SK-MEL-5 (cell line): ENCODE measurements around the gene SAP30. TPM values are rescaled to one million over a fixed set of nuclear protein-coding genes. Genes with fewer than 3 reads are reported as not detected.

ENCODE experiments used
- DNase-seq: peaks from one replicate; pipeline ENCODE4 v3.0.0-alpha.2; 2016; ENCODE audit warnings: low read depth, low spot score
- in situ Hi-C: cut with HindIII; loops from 2 replicates; pipeline ENCODE4 v1.10.0; 2016; ENCODE audit warnings: low sequenced_read_pairs, high pct_unique_total_duplicates, low pct_unique_long_range_greater_than_20kb
- total RNA-seq: library from RNA; depleted of rRNA; stranded (reverse); fragments of >200 nt; shearing (Covaris generic); gene quantifications from 2 replicates; pipeline ENCODE4 v1.2.3, GENCODE V29; 2014

SAP30 gene
- total RNA-seq, 1 experiment from 2014 or later = 29.3 TPM

DNA sequence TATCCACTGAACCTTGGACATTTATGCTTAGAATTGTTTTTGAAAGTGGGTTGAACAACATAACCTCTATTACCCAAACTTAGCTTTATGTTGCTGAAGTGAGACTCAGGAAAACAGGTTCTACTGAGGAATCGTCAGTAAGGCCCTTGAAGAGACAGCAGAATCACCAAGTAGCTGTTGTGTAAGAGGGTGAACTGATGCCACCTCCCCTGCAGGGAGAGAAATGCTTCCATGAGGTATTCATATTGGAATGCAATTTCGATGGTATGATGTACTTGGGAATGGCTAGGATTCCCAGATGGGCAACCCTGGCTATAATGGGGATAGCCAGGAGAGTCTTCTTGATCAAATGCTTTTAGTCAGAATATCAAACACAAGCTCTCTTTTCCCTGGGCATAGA, 32.3 kb downstream of the SAP30 start:
- in situ Hi-C loops = no loop called here
- no peak for DNase-seq

DNA sequence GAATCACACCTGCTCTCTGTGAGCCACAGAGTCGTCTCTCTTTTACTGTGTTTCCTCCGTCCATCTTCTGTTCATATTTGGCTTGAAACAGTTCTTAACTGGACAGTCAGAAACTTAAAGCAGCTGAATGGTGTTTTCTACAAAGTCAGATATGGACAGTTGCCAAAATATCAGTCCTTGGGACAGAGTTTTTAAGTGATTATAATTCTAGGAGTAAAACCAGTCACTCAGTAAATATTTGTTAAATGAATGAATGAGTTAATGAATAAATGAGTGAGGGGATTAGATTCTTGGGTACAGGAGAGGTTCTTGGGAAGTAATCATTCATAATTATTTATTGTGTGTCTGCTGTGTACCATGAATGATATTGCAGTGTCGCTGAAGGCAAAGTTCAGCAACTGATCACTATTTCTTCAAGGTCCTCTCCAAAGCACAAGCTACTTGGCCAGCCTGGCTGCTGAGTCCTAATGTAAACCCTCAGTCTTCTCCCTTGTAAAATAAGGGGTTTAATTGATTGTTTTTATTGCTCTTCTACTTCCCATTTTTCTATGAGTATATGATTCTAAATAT, 33.6 kb downstream of the SAP30 start:
- in situ Hi-C loops = no loop called here

DNA sequence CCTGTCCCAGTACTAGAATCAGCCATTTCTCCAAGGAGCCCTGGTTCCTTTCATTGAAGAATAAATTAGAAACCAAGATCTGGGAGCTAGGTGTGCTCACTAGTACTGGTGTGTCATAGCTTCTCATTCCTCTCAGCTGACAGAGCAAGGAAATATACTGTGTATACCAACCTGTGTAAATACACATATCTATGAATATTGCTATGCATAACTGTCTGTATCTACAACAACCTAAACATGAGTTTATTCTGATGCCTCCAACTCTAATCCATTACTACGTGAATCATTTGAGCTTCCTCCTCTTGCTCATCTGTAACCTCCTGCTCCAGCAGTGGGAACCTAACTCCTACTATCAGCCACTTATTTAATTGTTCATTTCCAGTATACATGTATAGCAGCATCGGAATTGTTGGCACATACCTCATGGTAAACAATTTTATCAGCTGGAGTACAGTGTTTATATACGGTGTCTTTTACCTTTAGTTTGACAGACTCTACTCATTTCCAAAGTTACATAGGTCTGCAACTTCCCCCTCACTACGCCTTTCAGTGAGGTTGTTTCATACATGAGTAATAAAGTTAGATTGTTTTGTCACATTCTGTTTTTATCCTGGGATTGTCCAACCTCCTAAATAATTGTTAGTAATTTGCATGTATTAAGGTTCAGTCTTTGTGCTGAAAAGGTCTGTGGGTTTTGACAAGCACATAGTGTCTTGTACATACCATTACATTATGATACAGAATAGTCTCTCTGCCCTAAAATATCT, 35.3 kb downstream of the SAP30 start:
- in situ Hi-C loops = no loop called here
- no peak for DNase-seq

More for the DNA sequence above, 33.6 kb downstream of the SAP30 start:
- DNase-seq = no peak

DNA sequence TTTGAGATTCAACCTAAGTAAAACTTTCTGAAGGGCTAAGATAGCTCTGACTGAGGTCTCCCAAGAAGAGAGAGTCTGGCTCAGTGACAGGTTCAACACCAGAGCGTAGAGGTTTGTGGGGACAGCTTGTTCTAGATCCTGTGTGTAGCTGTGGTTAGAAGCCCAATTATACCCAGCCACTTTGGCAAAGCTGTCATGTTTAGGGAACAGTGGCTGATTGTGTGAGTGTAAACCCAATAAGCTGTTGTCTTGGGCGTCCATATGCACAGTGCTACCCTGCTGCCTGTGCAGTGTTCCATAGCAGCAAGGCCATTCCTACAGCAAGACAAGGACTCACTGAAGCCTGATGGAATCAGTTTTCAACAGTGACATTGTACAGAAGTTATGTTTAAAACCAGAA, 39.3 kb downstream of the SAP30 start:
- DNase-seq = peak; percentile 13
- in situ Hi-C loops = no loop called here

- in situ Hi-C loops = no loop called here
- DNase-seq = no peak
These were observed 40.4 kb downstream of the SAP30 start for GRCh38 chr4:173411106-173411693.

GRCh38 chr4:173413036-173413435, 42.3 kb downstream of the SAP30 start:
- DNase-seq = no peak
- in situ Hi-C loops = no loop called here

- in situ Hi-C loops = no loop called here
- no peak for DNase-seq
These were observed 43.7 kb downstream of the SAP30 start for GRCh38 chr4:173414456-173414855.

GRCh38 chr4:173415092-173415491, 44.3 kb downstream of the SAP30 start:
- DNase-seq = peak; percentile 97
- in situ Hi-C loops = no loop called here

- in situ Hi-C loops = no loop called here
- no peak for DNase-seq
These were observed 45.3 kb downstream of the SAP30 start for GRCh38 chr4:173415885-173416653.

GRCh38 chr4:173417833-173418232, 47.1 kb downstream of the SAP30 start:
- DNase-seq = no peak
- in situ Hi-C loops = no loop called here

GRCh38 chr4:173418639-173419038, 47.9 kb downstream of the SAP30 start:
- in situ Hi-C loops = no loop called here
- no peak for DNase-seq

- in situ Hi-C loops = no loop called here
- DNase-seq = peak; percentile 63
These were observed 49.6 kb downstream of the SAP30 start for GRCh38 chr4:173420324-173420752.

DNA sequence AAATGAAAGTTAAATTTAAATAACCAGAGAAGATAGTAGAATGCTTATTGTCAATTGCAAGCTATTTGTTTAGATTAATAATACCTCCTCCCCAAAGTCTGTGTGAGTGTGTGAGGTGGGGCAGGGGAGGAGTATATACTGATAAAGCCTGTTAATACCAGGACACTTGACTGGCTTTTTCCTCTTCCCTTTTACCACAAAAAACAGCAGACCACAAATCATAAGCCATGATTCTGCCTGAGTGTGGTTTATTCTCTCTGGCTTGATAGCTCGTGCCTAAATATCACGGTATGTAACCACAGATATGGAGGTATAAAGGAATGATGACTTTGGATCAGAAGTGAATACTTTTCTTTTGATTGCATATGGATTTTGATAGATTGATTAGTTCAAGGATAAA, 50.0 kb downstream of the SAP30 start:
- in situ Hi-C loops = no loop called here
- no peak for DNase-seq

- in situ Hi-C loops = no loop called here
- DNase-seq = no peak
These were observed 54.4 kb downstream of the SAP30 start for GRCh38 chr4:173424899-173425805.

GRCh38 chr4:173426064-173426463, 55.3 kb downstream of the SAP30 start:
- no peak for DNase-seq
- in situ Hi-C loops = no loop called here
